SU-DHL-6 (cell line): ENCODE results near the gene TNFRSF9.

Experiments
- EZH2phosphoT487 ChIP-seq: fragments of 200-600 bp; sonication (generic), shearing (Covaris generic); conservative IDR thresholded peaks from 2 replicates; pipeline ENCODE4 v1.6.1; 2018; ENCODE audit warnings: mild to moderate bottlenecking, antibody characterized with exemption, low read length, moderate library complexity, mixed read lengths
- TF ChIP-seq, protein P1 (sequence below): fragments of 200-600 bp; sonication (generic); IDR thresholded peaks from one replicate; pipeline ENCODE4 v1.5.1; 2017; ENCODE audit warnings: antibody characterized with exemption, mild to moderate bottlenecking, low read length, moderate library complexity; ENCODE audit not compliant: insufficient read depth, poor library complexity, severe bottlenecking

DNA sequence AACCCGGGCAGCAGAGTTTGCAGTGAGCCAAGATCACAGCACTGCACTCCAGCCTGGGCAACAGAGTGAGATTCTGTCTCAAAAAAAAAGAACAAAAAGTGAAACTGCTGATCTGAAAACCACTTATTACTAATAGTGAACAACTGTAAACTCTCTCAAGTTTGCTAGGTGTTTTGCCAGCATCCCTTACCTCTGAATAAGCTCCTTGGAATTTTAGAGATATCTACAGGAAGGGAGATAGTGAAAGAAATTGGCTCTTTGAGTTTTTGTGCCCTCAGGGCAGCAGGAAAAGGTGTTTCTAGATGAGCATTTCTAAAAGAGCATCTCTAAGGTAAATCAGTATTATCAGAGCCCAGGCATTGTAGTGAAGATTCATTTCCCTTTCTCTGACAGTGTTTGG, 47.9 kb upstream of the TNFRSF9 start:
- TF ChIP-seq, protein P1, sequence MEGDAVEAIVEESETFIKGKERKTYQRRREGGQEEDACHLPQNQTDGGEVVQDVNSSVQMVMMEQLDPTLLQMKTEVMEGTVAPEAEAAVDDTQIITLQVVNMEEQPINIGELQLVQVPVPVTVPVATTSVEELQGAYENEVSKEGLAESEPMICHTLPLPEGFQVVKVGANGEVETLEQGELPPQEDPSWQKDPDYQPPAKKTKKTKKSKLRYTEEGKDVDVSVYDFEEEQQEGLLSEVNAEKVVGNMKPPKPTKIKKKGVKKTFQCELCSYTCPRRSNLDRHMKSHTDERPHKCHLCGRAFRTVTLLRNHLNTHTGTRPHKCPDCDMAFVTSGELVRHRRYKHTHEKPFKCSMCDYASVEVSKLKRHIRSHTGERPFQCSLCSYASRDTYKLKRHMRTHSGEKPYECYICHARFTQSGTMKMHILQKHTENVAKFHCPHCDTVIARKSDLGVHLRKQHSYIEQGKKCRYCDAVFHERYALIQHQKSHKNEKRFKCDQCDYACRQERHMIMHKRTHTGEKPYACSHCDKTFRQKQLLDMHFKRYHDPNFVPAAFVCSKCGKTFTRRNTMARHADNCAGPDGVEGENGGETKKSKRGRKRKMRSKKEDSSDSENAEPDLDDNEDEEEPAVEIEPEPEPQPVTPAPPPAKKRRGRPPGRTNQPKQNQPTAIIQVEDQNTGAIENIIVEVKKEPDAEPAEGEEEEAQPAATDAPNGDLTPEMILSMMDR, result no peak
- no peak for TF ChIP-seq EZH2phosphoT487
